Measurements from ENCODE around the gene SLC7A6. TPM values are rescaled to one million over a fixed set of nuclear protein-coding genes. Genes with fewer than 3 reads are reported as not detected.

Gene SLC7A6
- total and polyA plus RNA-seq, 2 experiments from 2014 or later, result 17.3 to 20.9 TPM

DNA sequence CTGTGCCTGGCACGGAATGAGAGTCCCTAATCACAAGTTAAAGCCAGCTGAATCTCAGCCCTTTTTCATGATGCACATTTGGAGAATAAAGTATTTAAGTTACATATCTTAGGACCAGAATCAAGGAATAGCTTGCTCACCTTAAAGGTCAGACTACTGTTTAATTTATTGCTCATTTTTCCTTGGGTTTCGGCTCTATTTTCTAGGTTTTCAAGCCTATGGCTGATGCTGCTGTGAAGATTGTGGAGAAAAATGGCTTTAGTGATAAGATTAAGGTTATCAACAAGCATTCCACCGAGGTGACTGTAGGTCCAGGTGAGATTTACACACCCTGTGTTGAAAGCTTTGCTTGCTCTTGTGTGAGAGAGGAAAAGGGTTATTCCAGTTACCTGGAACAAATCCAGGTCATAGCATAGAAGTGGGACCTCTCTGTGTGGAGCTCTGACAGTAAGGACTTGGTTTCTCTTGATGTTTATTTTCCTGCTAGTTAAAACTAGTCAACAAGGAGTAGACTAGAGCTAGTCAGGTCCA lies 64.6 kb downstream of the SLC7A6 start:
- in situ Hi-C loops (cut with MboI), result no loop called here
- no peak overlapping the region for H3K4me2 ChIP-seq (ENCODE audit: unreplicated experiment)
- H2AFZ ChIP-seq, result no peak overlapping the region
- 31 to 37% methylated on average over 3 of the region's 3 CpGs for WGBS, 2 experiments (ENCODE audit: low coverage in 1 of 2, low lambda C conversion rate in 2 of 2, missing lambda C conversion rate in 2 of 2)
- no peaks in the 10 kb centered on the region for H3K79me2 ChIP-seq (ENCODE audit: insufficient read depth)
- no peaks in the 10 kb centered on the region for H3K9me2 ChIP-seq (ENCODE audit: insufficient read depth)
- H3K36me3 ChIP-seq (ENCODE audit: low read depth), result peaks cover 26% of the 10 kb centered on the region; the same call in 1 of the 2 replicates
- H3K9ac ChIP-seq, result no peak overlapping the region
- no peak for DNase-seq
- no peak overlapping the region for H3K27ac ChIP-seq
- H3K4me1 ChIP-seq (ENCODE audit: insufficient read depth), result peaks cover 27% of the 10 kb centered on the region
- no peaks in the 10 kb centered on the region for H4K20me1 ChIP-seq (ENCODE audit: insufficient read depth)
- no peaks in the 10 kb centered on the region for H3K9me3 ChIP-seq (ENCODE audit: low read depth)
- TF ChIP-seq EZH2 (IDR thresholded peaks at IDR 0.05; ENCODE audit: insufficient read depth, poor library complexity, severe bottlenecking) (no peak), EZH2phosphoT487 (IDR thresholded peaks at IDR 0.05; ENCODE audit: insufficient read depth, low read depth) (no peak)
- no peak overlapping the region for H3K4me3 ChIP-seq
- H3K27me3 ChIP-seq (replicated peaks; ENCODE audit: insufficient read depth), result no peaks in the 10 kb centered on the region
- H3F3A ChIP-seq (ENCODE audit: insufficient read depth), result peaks cover 31% of the 10 kb centered on the region

DNA sequence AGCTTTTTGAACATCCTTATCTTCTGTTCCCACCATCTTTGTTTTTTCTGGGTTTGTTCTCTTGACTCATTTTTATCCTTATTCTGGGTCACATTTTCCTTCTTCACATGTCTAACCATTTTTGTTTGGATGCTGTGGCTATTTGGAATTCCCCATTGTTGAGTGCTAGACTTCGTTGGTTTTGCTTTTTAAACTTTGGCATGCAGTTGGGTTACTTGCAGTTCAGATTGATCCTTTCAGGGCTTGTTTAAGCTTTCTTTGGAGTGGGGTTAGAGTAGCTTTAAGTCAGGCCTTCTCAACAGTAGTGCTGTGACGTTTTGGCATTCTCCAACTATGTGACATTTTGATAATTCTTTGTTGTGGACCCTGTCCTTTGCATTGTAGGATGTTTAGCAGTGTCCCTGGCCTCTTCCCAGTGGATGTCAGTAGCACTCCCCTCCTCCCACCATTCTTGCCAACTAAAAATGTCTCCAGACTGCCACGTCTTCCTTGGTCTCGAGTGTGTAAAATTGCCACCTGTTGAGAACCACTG lies 67.6 kb downstream of the SLC7A6 start:
- H4K20me1 ChIP-seq (ENCODE audit: insufficient read depth), result no peaks in the 10 kb centered on the region
- peaks cover 39% of the 10 kb centered on the region for H3K4me1 ChIP-seq (ENCODE audit: insufficient read depth)
- H3K27me3 ChIP-seq (replicated peaks; ENCODE audit: insufficient read depth), result no peaks in the 10 kb centered on the region
- no peaks in the 10 kb centered on the region for H3K9me3 ChIP-seq (ENCODE audit: low read depth)
- DNase-seq, result peak; percentile 68
- 57% methylated on average over 4 of the region's 4 CpGs for WGBS, 2 experiments (ENCODE audit: low coverage in 1 of 2, low lambda C conversion rate in 2 of 2, missing lambda C conversion rate in 2 of 2)
- peak overlapping the region; percentile 40 for H3K4me2 ChIP-seq (ENCODE audit: unreplicated experiment)
- H3F3A ChIP-seq (ENCODE audit: insufficient read depth), result peaks cover 42% of the 10 kb centered on the region
- H3K79me2 ChIP-seq (ENCODE audit: insufficient read depth), result no peaks in the 10 kb centered on the region
- in situ Hi-C loops (cut with MboI), result no loop called here
- no peak for TF ChIP-seq EZH2phosphoT487 (IDR thresholded peaks at IDR 0.05; ENCODE audit: insufficient read depth, low read depth)
- TF ChIP-seq EZH2 (IDR thresholded peaks at IDR 0.05; ENCODE audit: insufficient read depth, poor library complexity, severe bottlenecking), result no peak
- no peaks in the 10 kb centered on the region for H3K9me2 ChIP-seq (ENCODE audit: insufficient read depth)
- peak overlapping the region; percentile 84 for H3K27ac ChIP-seq
- H2AFZ ChIP-seq, result peak overlapping the region; percentile 3; the same call in 1 of the 2 replicates
- peak overlapping the region; percentile 54 for H3K9ac ChIP-seq
- peaks cover 16% of the 10 kb centered on the region; the same call in 1 of the 2 replicates for H3K36me3 ChIP-seq (ENCODE audit: low read depth)
- H3K4me3 ChIP-seq, result no peak overlapping the region

DNA sequence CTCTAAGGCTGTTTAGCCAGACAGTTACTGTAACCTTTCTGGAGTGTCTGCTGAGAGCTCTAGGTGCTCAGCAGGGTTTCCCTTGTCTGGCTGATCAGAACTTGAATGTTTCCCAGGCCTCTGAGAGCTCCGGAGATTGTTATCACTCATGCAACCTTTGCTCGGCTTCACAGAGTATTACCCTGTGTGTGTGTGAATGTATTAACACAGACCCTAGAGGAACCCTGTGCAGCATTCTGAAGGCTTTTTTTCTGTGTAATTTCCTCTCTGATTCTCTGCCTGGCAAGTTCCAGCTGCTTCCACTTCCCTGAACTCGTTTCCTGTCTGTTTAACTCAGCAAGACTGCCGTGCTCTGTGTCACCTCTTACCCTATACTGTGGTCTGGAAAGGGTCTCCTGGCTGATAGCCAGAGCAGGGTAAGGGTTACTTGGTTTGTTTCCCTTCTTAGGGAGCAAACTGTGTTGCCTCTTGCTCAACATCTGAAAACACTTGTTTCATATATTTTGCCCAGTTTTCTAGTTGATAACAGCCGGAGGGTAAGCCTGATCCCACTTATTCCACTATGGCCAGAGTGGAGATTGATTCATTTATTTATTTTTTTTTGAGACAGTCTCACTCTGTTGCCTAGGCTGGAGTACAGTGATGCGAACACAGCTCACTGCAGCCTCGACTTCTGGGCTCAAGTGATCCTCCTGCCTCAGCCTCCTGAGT lies 68.2 kb downstream of the SLC7A6 start:
- peak overlapping the region; percentile 54; the same call in 1 of the 2 replicates for H3K9ac ChIP-seq
- H2AFZ ChIP-seq, result peak overlapping the region; percentile 3; the same call in 1 of the 2 replicates

DNA sequence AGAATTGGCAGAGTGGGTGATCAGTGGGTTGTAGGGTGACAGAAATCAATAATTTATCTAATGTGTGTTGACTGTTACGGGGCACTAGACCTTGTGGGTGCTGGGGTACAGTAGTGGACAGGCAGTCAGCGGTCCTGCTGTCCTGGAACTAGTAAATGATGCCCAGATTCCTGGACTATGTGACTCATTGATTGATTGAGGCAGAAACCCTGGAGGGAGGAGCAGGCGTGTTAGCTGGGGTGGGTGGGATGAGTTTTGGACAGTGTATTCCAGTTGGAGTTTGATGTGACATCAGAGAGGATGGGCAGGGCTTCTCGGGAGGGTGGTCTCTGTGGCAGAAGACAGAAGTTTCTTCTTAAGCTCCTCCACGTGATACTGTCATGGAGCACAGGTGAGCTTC lies 70.8 kb downstream of the SLC7A6 start:
- TF ChIP-seq EZH2 (IDR thresholded peaks at IDR 0.05; ENCODE audit: insufficient read depth, poor library complexity, severe bottlenecking) (no peak), EZH2phosphoT487 (IDR thresholded peaks at IDR 0.05; ENCODE audit: insufficient read depth, low read depth) (no peak)
- Histone ChIP-seq H3K36me3 (ENCODE audit: low read depth) (peaks cover 6% of the 10 kb centered on the region; the same call in 1 of the 2 replicates), H3K9me2 (ENCODE audit: insufficient read depth) (no peaks in the 10 kb centered on the region), H3K27ac (peak overlapping the region; percentile 84), H3F3A (ENCODE audit: insufficient read depth) (peaks cover 42% of the 10 kb centered on the region), H3K9me3 (ENCODE audit: low read depth) (no peaks in the 10 kb centered on the region), H3K4me2 (ENCODE audit: unreplicated experiment) (peak overlapping the region; percentile 28), H3K27me3 (replicated peaks; ENCODE audit: insufficient read depth) (no peaks in the 10 kb centered on the region), H3K9ac (0 out of 2 replicates have a peak overlapping the region, but pooled peaks have one; percentile 51), H3K4me1 (ENCODE audit: insufficient read depth) (peaks cover 39% of the 10 kb centered on the region), H4K20me1 (ENCODE audit: insufficient read depth) (no peaks in the 10 kb centered on the region), H3K79me2 (ENCODE audit: insufficient read depth) (no peaks in the 10 kb centered on the region), H2AFZ (no peak overlapping the region), H3K4me3 (no peak overlapping the region)
- WGBS, 2 experiments (ENCODE audit: low coverage in 1 of 2, low lambda C conversion rate in 2 of 2, missing lambda C conversion rate in 2 of 2), result 80 to 85% methylated on average over 5 of the region's 5 CpGs
- in situ Hi-C loops (cut with MboI), result no loop called here
- DNase-seq, result peak; percentile 77

More for the DNA sequence above, 68.2 kb downstream of the SLC7A6 start:
- no peaks in the 10 kb centered on the region for H3K79me2 ChIP-seq (ENCODE audit: insufficient read depth)
- H3K4me2 ChIP-seq (ENCODE audit: unreplicated experiment), result peak overlapping the region; percentile 40
- in situ Hi-C loops (cut with MboI), result no loop called here
- no peaks in the 10 kb centered on the region for H3K9me3 ChIP-seq (ENCODE audit: low read depth)
- WGBS, 2 experiments (ENCODE audit: low coverage in 1 of 2, low lambda C conversion rate in 2 of 2, missing lambda C conversion rate in 2 of 2), result 47 to 49% methylated on average over 7 of the region's 7 CpGs
- DNase-seq, result peak; percentile 52
- H3K9me2 ChIP-seq (ENCODE audit: insufficient read depth), result no peaks in the 10 kb centered on the region
- no peaks in the 10 kb centered on the region for H4K20me1 ChIP-seq (ENCODE audit: insufficient read depth)
- peak overlapping the region; percentile 84 for H3K27ac ChIP-seq
- H3K36me3 ChIP-seq (ENCODE audit: low read depth), result peaks cover 16% of the 10 kb centered on the region; the same call in 1 of the 2 replicates
- TF ChIP-seq EZH2phosphoT487 (IDR thresholded peaks at IDR 0.05; ENCODE audit: insufficient read depth, low read depth), result no peak
- TF ChIP-seq EZH2 (IDR thresholded peaks at IDR 0.05; ENCODE audit: insufficient read depth, poor library complexity, severe bottlenecking), result no peak
- H3K4me1 ChIP-seq (ENCODE audit: insufficient read depth), result peaks cover 39% of the 10 kb centered on the region
- no peak overlapping the region for H3K4me3 ChIP-seq
- peaks cover 42% of the 10 kb centered on the region for H3F3A ChIP-seq (ENCODE audit: insufficient read depth)
- no peaks in the 10 kb centered on the region for H3K27me3 ChIP-seq (replicated peaks; ENCODE audit: insufficient read depth)
